ENCODE data around the gene SAT2.

DNA sequence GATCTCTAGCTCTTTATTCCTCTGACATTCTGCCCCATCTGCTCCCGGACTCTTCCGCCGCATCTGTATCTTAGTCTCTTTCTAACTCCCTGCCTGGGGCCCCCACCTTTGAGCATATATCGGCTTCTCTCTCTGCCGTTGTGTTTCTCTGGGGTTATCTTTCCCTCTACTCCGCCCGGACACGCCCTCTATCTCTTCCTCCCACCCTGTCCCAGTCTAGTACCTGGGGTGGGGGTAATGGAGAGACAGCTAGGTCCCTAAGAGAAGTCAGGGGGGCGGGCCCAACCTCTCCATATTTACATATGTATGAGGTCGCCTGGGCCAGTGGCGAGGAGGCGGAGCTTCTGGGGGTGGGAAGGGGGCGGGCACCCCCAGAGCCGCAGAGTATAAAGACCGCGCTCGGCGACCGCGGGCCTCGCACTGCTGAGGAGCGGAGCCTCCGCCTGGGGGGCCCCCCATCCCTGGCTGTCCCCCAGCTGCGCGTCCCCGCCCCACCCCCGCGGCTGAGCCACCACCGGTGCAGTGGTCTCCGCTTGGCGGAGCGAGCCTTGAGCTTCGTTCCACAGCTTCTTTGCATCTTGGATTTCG lies 23.0 kb upstream of the SAT2 start, which contains the start of gene ATP1B2:
- TF ChIP-seq, protein P1, sequence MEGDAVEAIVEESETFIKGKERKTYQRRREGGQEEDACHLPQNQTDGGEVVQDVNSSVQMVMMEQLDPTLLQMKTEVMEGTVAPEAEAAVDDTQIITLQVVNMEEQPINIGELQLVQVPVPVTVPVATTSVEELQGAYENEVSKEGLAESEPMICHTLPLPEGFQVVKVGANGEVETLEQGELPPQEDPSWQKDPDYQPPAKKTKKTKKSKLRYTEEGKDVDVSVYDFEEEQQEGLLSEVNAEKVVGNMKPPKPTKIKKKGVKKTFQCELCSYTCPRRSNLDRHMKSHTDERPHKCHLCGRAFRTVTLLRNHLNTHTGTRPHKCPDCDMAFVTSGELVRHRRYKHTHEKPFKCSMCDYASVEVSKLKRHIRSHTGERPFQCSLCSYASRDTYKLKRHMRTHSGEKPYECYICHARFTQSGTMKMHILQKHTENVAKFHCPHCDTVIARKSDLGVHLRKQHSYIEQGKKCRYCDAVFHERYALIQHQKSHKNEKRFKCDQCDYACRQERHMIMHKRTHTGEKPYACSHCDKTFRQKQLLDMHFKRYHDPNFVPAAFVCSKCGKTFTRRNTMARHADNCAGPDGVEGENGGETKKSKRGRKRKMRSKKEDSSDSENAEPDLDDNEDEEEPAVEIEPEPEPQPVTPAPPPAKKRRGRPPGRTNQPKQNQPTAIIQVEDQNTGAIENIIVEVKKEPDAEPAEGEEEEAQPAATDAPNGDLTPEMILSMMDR (optimal IDR thresholded peaks at IDR 0.05 in 1 of 3, IDR thresholded peaks at IDR 0.05 in 1 of 3, conservative IDR thresholded peaks at IDR 0.05 in 1 of 3; ENCODE audit: extremely low read depth in 1 of 3, insufficient read depth in 2 of 3, low read length in 3 of 3): no peak
- no peak for TF ChIP-seq EZH2 (IDR thresholded peaks at IDR 0.05; ENCODE audit: low read length)

All from keratinocyte (primary cell).